HG02571 (cell line): ENCODE measurements around the gene AP2A1.

Source experiments
- ATAC-seq: cut with Tn5 transposase; IDR thresholded peaks from one replicate; pipeline ENCODE4 v1.9.1; 2021; ENCODE audit warnings: mild to moderate bottlenecking, moderate library complexity; ENCODE audit not compliant: unreplicated experiment

Gene AP2A1

GRCh38 chr19:49852631-49853126 lies 85.9 kb downstream of the AP2A1 start:
- no peak for ATAC-seq

- no peak for ATAC-seq
Observed at GRCh38 chr19:49853852-49854377, 87.1 kb downstream of the AP2A1 start.

- ATAC-seq, result no peak
Observed at GRCh38 chr19:49854378-49855263, 87.8 kb downstream of the AP2A1 start.

GRCh38 chr19:49855277-49855675 lies 88.5 kb downstream of the AP2A1 start:
- ATAC-seq, result no peak

GRCh38 chr19:49855676-49856573 lies 89.1 kb downstream of the AP2A1 start:
- no peak for ATAC-seq

GRCh38 chr19:49856574-49857021 lies 89.8 kb downstream of the AP2A1 start:
- ATAC-seq, result no peak
